GM19240 (cell line): Measurements from ENCODE around the gene APOD.
"Not testable (repeated sequence)": the region's sequence is repeated elsewhere in the genome, so short reads cannot be mapped to it uniquely, and the experiment has no call there.

Experiments
- DNase-seq: peaks from one replicate; pipeline ENCODE4 v3.0.0; 2011; ENCODE audit warnings: low spot score; ENCODE audit not compliant: insufficient read length

Gene APOD

DNA sequence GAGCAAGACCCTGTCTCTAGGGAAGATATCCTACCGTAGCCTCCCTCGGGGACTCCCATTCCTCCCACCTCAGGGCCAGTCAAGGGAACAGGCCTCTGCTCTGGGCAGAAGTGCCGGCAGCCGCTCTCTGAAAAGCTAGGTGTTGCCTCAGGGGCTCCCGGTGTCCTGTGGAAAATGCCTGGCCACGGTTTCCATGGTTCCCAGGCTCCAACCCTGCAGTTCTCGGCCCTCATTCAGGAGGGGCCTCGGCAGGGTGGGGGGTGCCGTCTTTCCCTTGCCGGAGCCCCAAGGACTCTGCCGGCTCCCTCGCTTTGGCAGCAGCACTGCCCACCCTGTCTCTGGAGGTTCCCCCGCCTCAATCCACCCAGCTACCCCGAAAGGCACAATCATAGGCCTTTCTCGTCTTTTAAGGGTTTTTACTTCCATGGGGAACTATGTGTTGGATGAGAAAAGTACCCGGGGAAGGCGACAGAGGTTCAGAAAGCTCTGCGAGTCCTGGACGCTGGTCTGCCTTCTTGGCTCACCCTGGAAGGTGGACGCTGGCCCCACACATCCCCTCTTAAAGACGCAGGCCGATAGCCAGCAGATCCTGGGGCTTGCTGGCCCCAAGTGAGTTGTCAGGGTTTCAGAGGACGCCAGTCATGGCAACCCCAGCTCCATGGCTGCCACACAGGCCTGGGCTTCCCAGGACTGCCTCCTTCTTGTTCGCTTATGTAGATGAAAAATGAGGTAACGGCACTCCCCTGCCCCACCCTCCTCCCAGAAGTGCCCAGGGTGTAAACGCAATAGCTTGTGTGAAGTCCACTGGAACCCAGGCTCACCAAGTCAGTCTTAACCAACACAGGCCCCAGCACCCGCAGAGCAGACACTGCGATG is 34.3 kb upstream of the APOD start:
- DNase-seq = not testable (repeated sequence)

DNA sequence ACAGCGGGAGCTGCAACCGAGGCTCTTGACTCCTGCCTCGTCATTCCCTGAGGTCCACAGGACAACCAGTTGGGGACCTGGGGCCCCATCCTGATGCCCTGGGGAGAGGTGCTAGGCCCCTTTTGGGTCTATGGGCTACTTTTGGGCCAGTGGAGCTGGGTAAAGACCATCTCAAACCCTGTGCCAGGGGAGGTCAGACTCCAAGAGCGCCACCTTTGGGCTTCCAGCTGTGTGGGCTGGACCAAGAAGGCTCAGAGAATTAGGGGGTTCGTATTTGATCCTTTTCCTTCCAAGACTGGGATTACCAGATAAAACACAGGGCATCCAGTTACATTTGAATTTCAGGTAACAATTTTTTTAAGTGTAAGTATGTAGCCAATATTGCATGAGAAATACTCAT is 33.4 kb upstream of the APOD start:
- DNase-seq = not testable (repeated sequence)

DNA sequence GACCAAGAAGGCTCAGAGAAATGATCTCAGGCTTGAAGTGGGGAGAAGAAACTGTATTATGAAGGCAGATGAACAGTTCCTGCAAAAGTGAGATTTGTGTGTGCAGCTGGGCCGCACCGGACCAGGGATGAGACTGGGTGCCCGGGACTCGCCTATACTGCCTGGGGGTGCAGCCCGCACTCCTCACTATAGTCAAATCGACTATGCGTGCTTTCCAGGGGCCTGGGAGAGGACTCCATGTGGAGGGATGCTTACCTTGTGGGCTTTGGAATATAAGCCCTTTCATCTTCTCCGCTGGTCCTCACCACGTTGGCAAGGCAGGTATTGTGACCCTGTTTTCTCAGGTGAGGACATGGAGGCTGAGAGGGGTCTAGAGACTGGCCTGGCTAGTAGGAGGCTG is 32.9 kb upstream of the APOD start:
- no peak for DNase-seq

DNA sequence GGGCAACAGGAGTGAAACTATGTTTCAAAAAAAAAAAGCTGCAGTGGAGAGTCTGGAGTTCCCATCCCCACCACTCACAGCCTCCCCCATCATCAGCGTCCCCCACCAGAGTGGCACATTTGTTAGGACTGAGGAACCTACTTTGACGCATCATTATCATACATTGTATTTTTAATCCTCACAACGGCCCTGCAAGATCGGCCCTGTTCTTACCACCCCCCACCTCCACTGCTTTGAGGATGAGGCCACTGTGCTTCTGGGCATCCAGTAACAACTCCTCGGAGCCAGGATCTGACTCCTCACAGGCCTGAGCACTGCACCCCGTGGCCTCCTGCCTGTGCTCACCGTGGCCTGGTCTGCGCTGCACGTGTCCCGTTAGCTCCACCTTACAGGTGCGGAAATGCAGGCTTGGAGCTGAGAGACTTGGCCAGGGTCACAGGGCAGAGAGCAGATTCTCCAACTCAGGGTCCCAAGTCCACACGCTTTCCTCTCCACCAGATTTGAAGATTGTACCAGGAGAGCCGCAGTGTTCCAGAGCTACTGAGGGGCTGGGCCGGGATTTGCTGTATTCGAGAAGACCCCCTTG is 32.3 kb upstream of the APOD start:
- not testable (repeated sequence) for DNase-seq

DNA sequence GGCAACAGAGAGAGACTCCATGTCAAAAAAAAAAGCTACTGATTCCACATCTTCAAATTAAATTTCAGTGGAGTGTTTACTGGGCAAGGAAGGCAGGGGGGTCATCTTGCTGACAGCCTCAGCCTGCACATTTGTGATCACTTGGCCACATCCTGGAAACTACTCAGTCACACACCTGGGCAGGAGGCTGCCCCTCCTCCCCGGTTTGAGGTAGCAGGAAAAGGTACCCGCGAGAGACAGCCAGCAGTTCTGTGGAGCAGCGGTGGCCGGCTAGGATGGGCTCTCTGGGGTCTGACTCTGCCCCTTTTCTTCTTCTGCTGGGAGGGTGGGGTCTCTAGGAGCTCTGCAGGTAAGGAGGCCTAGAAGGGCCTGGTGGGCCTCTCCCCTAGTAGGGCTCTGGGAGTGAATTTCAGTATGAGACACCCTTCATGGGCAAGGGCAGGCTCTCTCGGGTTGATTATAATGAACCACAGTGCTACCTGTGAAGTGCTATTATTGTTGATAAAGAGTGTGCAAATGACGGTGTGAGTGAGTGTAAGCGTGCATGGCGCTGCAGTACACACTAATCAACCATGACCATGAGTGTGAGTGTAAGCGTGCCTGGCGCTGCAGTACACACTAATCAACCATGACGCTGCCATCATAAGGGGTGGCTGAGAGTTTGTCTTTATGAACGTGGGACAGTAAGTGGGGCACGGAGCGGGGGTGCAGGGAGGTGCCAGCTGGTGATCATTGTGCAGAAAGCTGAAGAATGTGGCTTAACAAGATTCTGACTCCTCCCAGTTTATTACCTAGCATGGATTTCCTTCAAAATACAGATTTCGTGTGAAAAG is 31.1 kb upstream of the APOD start:
- DNase-seq = not testable (repeated sequence)

- no peak for DNase-seq
Observed at GRCh38 chr3:195613468-195614069, 29.8 kb upstream of the APOD start.

- no peak for DNase-seq
Observed at GRCh38 chr3:195612075-195612800, 28.5 kb upstream of the APOD start.

GRCh38 chr3:195609229-195609628 is 25.5 kb upstream of the APOD start:
- no peak for DNase-seq

DNA sequence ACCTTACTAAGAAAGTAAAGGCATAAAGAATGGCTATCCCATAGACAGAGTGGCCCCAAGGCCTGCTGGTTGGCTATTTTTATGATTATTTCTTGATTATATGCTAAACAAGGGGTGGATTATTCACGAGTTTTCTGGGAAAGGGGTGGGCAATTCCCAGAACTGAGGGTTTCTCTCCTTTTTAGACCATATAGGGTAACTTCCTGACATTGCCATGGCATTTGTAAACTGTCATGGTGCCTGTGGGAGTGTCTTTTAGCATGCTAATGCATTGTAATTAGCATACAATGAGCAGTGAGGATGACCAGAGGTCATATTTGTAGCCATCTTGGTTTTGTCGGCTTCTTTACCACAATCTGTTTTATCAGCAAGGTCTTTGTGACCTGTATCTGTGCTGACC is 18.0 kb upstream of the APOD start:
- not testable (repeated sequence) for DNase-seq

DNA sequence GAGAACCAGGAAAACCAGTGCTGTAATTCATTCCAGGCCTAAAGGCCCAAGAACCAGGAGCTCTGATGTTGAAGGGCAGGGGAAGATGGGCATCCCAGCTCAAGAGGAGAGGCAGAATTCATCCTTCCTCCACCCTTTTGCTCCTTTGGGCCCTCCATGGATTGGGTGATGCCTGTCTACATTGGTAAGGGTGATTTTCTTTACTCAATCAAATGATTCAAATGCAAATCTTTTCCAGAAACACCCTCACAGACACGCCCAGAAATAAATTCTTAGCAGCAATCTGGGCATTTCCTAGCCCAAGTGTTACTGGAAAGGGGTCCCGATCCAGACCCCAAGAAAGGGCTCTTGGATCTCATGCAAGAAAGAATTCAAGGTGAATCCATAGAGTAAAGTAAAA is 17.6 kb upstream of the APOD start:
- no peak for DNase-seq

- DNase-seq = not testable (repeated sequence)
Observed at GRCh38 chr3:195599926-195600325, 16.2 kb upstream of the APOD start.

GRCh38 chr3:195599516-195599915 is 15.8 kb upstream of the APOD start:
- DNase-seq = not testable (repeated sequence)

- no peak for DNase-seq
Observed at GRCh38 chr3:195597848-195598247, 14.1 kb upstream of the APOD start.

DNA sequence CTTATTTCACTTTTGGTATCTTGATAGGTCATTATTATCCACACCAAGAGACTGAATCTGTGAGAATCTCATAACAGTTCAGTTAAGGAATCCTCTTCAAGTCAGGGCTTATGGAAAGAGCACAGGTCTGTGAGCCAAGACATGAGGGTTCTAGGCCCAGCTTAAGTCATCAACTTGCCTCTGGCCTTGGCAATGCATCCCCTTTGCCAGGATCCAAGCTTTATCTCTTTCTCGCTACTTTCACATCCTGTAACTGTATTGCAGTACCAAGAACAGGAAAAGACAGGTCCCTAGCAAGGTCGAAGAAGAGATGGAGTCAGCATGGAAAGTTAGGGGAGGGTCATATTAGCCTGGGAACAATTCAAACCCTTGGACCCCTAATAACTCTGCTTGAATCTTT is 13.5 kb upstream of the APOD start:
- DNase-seq = no peak

GRCh38 chr3:195596765-195597171 is 13.0 kb upstream of the APOD start:
- no peak for DNase-seq

DNA sequence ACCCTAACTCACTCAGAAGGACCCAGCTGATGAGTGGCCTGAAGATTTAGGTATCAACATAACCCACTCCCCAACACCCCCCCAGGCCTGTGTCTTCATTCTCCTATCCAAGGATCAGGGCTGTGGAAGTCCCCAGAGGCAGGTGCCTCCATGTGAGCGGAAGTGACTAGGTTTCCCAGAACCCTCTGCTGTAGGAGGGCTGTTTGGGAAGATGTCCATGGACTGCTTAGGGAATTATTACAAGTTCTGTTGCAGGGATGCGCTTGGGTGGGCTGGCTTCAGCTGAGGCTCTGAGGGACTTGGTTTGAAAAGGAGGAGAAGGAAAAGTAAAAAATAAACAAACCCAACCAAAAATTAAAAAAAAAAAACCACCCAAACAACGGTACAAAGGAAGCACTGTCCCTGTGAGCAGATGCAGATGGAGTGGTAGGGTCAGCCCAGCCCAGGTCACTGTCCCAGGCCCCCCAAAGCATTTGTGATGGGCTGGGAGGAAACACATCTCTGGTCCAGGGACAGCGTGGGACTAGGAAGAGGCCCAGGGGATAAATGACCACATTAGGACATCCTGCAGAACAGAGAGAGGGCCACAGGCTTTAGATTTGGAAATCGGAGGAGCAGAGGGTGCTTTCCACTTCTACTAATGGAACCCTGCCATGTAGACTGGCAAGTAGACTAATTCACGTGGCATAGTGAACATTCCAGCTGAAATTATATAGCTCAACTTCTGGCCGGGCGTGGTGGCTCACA is 12.2 kb upstream of the APOD start:
- no peak for DNase-seq

GRCh38 chr3:195591852-195592251 is 8.1 kb upstream of the APOD start:
- DNase-seq = no peak

DNA sequence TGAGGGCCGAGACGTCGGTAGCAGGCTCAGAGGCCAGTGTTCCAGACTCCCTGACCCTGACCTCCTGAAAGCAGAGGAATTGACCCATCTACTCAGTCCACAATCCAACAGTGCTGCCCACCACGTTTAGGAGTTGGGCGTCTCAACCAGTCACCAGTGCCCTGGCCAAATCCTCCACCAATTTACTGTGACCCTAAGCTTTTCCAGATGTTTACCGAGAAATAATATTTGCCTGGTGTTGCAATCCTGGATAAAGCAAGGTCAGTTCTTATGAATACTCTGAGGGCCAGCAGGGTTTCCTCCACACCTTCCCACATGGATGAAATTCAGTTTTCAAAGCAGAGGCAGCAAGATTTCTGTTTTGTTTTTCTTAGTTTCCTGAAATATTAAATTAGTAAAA is 7.5 kb upstream of the APOD start:
- DNase-seq = no peak

- DNase-seq = not testable (repeated sequence)
Observed at GRCh38 chr3:195590381-195590780, 6.6 kb upstream of the APOD start.

GRCh38 chr3:195589796-195590195 is 6.1 kb upstream of the APOD start:
- not testable (repeated sequence) for DNase-seq
